ENCODE data around the gene NHSL1.

- TF ChIP-seq PATZ1 (CRISPR knock-in tag; IDR thresholded peaks at IDR 0.05; ENCODE audit: borderline replicate concordance) (no peak), RARB (CRISPR knock-in tag; IDR thresholded peaks at IDR 0.05) (no peak), CSDC2 (CRISPR knock-in tag; IDR thresholded peaks at IDR 0.05) (no peak), BACH2 (CRISPR knock-in tag; IDR thresholded peaks at IDR 0.05; ENCODE audit: borderline replicate concordance) (no peak), CREB5 (CRISPR knock-in tag; IDR thresholded peaks at IDR 0.05; ENCODE audit: low read depth) (no peak), TSHZ2 (CRISPR knock-in tag; IDR thresholded peaks at IDR 0.05) (no peak), ZNF70 (CRISPR knock-in tag; IDR thresholded peaks at IDR 0.05) (no peak), ISL1 (CRISPR knock-in tag; IDR thresholded peaks at IDR 0.05) (peak; percentile 22; the same call in 1 of the 2 replicates), ZC3H10 (CRISPR knock-in tag; IDR thresholded peaks at IDR 0.05) (no peak), SNAI2 (CRISPR knock-in tag; IDR thresholded peaks at IDR 0.05) (no peak), ZFP3 (CRISPR knock-in tag; IDR thresholded peaks at IDR 0.05) (0 out of 2 replicates have a peak, but pooled peaks have one; percentile 53), ZNF565 (CRISPR knock-in tag; conservative IDR thresholded peaks at IDR 0.05; ENCODE audit: low read depth) (no peak)
These were observed 126.4 kb downstream of the NHSL1 start for GRCh38 chr6:138372711-138373463.

Data from SK-N-SH treated with all-trans-retinoic acid at 6 μM for 48 hours (cell line).